GM18867 (cell line): ENCODE measurements around the gene CLTA.
"Not testable (repeated sequence)": the region's sequence is repeated elsewhere in the genome, so short reads cannot be mapped to it uniquely, and the experiment has no call there.

Experiments
- ATAC-seq: cut with Tn5 transposase; IDR thresholded peaks from one replicate; pipeline ENCODE4 v1.9.1; 2021; ENCODE audit warnings: mild to moderate bottlenecking, moderate library complexity; ENCODE audit not compliant: unreplicated experiment

The CLTA gene

GRCh38 chr9:36158122-36158521 is 32.6 kb upstream of the CLTA start:
- ATAC-seq, result no peak

- ATAC-seq, result no peak
Observed at GRCh38 chr9:36158917-36159316, 31.8 kb upstream of the CLTA start.

- ATAC-seq, result not testable (repeated sequence)
Observed at GRCh38 chr9:36159509-36159908, 31.2 kb upstream of the CLTA start.

GRCh38 chr9:36160126-36160525 is 30.6 kb upstream of the CLTA start:
- not testable (repeated sequence) for ATAC-seq

- ATAC-seq, result no peak
Observed at GRCh38 chr9:36161187-36161586, 29.5 kb upstream of the CLTA start.

- no peak for ATAC-seq
Observed at GRCh38 chr9:36162211-36162738, 28.4 kb upstream of the CLTA start.

GRCh38 chr9:36163049-36163785 is 27.5 kb upstream of the CLTA start:
- ATAC-seq, result no peak

GRCh38 chr9:36163786-36164170 is 26.9 kb upstream of the CLTA start:
- ATAC-seq, result no peak

- ATAC-seq, result no peak
Observed at GRCh38 chr9:36164372-36164771, 26.3 kb upstream of the CLTA start.

GRCh38 chr9:36164989-36165388 is 25.7 kb upstream of the CLTA start:
- ATAC-seq, result no peak

- no peak for ATAC-seq
Observed at GRCh38 chr9:36165826-36166167, 24.9 kb upstream of the CLTA start.

GRCh38 chr9:36166168-36166927 is 24.4 kb upstream of the CLTA start:
- peak; percentile 92 for ATAC-seq

- no peak for ATAC-seq
Observed at GRCh38 chr9:36169166-36169565, 21.6 kb upstream of the CLTA start, which contains the start of gene CCIN. TSS of gene CCIN (plus strand) at chr9:36169388. CDS start at chr9:36169503, 115 bp downstream.

GRCh38 chr9:36169708-36170107 is 21.0 kb upstream of the CLTA start:
- ATAC-seq, result no peak

GRCh38 chr9:36170531-36170930 is 20.2 kb upstream of the CLTA start:
- ATAC-seq, result no peak

GRCh38 chr9:36173861-36174260 is 16.9 kb upstream of the CLTA start:
- ATAC-seq, result no peak

GRCh38 chr9:36174271-36174670 is 16.4 kb upstream of the CLTA start:
- no peak for ATAC-seq

- no peak for ATAC-seq
Observed at GRCh38 chr9:36174731-36175130, 16.0 kb upstream of the CLTA start.

- not testable (repeated sequence) for ATAC-seq
Observed at GRCh38 chr9:36175209-36175608, 15.5 kb upstream of the CLTA start.

GRCh38 chr9:36176496-36176895 is 14.2 kb upstream of the CLTA start:
- not testable (repeated sequence) for ATAC-seq

GRCh38 chr9:36177571-36177970 is 13.2 kb upstream of the CLTA start:
- no peak for ATAC-seq

GRCh38 chr9:36180243-36180642 is 10.5 kb upstream of the CLTA start:
- ATAC-seq, result not testable (repeated sequence)
